Stimulated activated CD4-positive, alpha-beta T cell treated with anti-CD3 and anti-CD28 coated beads, Interleukin-12 subunit alpha, Interleukin-12 subunit beta, amount 100 ng/mL, for 48 hours (primary cell): ENCODE measurements around the gene CNR1.
"Not testable (repeated sequence)": the region's sequence is repeated elsewhere in the genome, so short reads cannot be mapped to it uniquely, and the experiment has no call there.

Experiments used
- DNase-seq, 3 donors: peaks; one replicate each; pipeline ENCODE4 v3.0.0-alpha.2; 2020; ENCODE audit warnings: low read depth in 2 of 3, low spot score in 1 of 3

The CNR1 gene

DNA sequence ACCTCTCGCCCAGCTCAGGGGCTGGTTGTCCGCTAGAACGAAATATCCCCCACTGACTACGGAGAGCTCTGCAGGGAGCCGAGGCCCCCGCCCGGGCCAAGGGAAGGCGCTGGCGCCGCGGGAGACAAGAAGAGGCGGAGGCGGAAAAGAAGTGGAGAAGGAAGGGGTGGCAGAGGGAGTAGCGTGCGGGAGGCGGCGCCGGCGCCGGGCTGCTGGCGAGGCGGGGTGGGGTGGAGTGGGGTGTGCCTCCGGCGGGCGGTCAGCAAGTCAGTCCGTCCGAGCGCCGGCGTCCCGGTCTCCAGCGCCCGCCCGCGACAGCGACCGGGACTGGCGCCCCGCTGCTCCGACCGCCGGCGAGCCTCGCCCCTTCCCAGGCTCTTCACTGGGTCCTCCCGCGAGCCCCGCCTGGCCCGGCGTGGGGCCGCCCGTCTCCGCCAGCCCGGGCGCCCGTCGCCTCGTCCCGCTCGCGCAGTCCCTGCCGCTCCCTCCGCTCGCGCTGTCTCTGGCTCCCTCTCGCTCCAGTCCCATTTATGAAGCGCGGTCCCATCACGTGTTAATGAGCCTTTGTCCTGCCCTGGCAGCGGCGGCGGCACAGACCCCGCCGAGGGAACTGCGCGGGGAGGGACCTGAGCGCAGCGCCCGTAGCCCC lies at the start of gene CNR1:
Gene CNR1 (minus strand): TSS at position 504 of the 649 bp plus-strand sequence. CDS start 21,073 bp downstream, outside the sequence.
- DNase-seq = no peak

DNA sequence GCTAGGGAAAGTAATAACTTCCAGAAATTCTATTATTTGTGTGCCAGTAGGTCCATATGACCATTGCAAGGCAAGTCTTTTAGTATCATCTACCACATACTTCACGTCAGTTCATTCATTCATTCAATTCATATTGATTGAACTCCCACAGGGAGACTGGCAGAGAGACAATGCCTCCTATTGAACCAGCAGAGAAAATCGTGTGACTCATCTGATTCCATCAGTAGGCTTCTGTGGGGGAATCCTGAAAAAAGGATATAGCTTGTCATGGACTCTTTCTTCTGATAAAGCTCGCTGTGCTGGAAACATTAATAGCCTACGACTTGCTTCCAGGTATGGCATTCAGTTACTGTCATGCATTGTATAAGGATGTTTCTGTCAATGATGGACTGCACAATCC lies 45.3 kb upstream of the CNR1 start:
- no peak for DNase-seq

DNA sequence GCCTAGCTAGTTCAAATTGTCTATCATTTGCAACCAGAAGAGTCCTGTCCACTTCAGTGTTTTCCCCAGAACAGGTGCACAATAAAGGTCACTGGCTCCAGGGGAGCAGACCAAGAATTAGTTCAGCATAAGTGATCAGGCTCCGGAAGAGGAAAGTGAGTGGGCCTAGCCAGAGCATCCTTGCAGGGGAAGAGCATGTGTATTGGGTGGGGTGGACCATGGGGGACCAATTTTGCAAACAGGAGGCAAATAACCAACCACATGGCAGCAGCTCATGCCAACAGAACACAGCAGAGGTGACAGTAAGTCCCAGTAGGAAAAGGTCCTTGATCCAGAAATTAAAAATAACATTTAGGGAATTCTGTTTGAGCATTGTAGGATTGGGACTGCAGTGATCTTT lies 43.2 kb upstream of the CNR1 start:
- no peak for DNase-seq

DNA sequence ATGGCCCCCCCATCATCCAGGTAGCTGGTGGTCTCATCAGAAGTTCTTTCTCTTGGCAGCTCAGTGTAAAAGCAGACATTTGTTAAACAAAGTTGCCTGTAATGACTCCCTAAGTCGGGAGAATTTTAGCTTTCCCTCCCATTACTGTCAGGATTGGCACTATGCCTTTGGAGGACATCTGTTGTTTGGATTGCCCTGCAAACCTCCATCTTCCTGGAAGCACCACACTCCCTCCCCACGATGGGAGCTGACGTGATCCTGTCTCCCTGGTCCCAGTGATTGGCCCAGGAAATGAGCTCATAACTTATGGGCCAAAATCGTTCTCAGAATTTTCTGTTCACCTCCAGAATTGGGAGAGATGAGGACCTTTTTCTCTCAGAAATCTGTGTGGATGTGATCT lies 42.6 kb upstream of the CNR1 start:
- DNase-seq = no peak

DNA sequence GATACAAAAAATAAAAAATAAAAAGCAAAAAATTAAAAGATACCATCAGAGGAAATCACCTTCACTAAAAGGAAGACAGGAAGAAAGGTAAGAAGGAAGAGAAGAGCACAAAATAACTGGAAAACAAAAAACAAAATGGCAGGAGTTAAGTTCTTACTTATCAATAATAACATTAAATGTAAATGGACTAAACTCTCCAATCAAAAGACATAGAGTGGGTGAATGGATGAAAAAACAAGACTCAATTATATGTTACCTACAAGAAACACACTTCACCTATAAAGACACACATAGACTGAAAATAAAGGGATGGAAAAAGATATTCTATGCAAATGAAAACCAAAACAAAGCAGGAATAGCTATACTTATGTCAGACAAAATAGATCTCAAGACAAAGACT lies 35.6 kb upstream of the CNR1 start:
- not testable (repeated sequence) for DNase-seq

DNA sequence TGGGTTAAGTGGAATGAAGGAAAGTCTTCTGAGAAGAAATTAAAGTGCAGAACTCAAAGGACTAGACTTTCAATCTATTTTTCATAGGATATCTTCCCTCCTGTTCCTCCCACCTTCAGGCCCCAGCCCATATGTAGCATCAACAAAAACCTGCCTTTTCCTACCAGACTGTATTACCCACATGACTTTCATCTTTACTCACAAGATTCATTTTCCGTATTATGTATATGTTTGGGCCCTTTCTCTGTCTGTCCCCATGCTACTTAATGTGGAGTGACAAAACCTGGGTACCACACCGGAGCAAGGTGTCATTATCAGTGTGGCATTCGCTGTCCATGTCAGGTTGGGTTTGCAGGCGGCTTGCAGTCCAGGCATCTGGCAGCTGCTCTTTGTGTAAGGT lies 18.8 kb upstream of the CNR1 start:
- DNase-seq = no peak

DNA sequence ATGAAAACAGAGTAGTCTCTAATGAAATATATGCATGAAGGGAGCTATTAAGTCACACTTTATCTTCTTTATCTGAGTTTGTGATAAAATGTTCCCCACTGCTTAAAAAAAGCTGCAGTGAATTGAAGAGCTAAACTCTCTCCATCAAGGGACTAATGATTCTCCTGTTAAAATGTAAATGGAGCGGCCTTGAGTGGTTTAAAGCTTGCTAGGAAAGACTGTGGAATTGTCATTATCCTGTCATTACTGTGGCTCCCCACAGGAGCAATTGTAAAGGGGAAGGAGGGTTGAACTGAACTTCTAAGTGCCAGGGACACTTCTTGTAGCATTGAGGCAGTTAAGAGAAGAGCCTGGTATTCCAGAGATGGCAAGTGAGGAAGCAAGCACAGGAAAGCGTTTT lies 17.3 kb upstream of the CNR1 start:
- DNase-seq = no peak

DNA sequence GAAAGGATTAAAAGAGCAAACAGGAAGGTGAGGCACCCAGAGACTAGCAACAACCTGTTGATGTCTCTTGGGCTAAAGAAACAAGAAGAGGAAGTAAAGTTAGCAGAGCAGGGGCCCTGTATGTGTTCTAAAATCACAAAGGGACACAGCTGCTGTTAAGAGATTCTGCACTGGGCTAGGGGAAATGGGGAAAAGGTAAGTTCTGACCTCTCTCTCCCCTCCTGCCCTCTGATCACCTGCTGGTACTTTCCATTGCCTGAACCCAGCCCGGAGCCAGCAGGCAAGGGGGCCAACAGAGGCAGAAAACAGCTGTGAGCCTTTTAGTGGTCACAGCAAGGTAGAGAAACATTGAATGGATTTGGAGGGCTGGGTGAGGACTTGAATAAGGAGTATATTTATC lies 13.5 kb upstream of the CNR1 start:
- no peak for DNase-seq

DNA sequence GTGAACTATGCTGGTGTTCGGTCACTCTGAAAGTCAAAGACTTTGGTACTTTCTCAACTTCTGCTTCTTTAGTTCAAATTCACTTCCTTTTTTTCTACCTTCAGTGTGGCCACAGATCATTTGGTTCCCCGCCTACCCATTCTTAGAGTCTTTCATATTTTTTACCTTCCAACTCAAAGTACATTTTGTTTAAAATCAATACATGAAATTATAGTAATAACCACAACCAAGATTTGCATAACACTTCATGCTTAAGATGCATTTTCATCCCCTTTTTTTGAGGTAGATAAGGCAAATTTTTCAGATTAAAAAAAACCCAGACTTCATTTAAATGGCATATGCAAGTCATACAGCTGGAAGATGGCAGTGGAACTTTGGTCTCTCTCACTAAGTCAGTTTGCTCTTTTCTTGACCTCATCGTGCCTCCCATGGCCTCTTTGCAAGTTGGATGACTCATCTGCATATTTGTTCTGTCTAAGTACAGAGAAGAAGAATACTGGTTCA lies 11.9 kb upstream of the CNR1 start:
- DNase-seq = no peak

DNA sequence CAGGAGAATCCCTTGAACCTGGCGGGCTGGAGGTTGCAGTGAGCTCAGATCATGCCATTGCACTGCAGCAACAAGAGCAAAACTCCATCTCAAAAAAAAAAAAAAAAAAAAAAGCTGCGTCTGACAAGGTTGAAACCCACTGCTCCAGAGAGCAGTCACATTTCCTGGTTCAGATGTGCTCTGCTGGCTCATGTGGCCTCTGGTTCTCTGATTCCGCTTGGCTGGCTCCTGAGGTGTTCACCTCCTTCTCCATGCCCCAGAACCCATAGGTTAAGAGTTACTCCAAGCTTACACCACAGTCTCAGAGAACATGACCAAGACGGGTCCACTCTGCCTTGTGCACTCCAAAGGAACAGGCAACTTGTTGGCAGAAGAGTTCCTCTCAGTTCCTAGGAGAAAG lies 8.8 kb upstream of the CNR1 start:
- no peak for DNase-seq

DNA sequence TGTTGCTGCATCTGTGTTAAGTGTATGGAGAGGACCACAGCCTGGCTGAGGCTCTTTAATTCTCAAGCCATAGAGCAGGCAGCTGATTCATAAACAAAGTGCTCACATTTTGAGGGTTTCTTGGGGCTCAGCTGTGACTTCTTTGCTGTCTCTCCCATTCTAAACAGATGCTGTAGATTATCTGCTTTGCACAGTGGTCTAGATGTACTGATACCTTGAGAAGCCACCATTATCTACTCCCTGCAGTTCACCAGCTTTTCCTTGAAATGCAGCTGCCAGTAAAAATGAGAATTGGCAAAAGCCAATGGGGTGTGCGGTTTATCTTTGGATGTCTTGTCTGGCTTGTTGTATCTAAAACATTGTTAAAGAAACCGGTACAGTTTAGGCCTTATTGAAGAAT lies 5.2 kb upstream of the CNR1 start:
- no peak for DNase-seq

DNA sequence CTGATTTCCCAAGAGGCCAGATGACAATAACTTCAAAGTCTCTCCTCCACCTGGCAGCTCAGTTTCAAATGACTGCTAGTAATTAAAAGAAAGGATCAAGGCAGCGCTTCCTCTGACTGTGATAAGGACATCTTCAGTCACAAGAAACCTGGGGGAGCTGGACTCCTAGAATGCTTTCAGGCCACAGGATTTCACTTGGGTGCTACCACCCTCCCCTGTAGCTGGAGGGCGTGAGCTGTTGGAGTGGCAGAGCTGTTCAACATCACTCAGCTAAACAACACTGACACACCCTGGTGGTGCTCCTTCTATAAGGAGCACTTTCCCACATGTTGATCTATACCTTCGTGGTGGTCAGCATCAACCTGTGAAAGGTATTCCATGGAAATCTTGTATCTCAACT lies 2.2 kb upstream of the CNR1 start:
- no peak for DNase-seq

DNA sequence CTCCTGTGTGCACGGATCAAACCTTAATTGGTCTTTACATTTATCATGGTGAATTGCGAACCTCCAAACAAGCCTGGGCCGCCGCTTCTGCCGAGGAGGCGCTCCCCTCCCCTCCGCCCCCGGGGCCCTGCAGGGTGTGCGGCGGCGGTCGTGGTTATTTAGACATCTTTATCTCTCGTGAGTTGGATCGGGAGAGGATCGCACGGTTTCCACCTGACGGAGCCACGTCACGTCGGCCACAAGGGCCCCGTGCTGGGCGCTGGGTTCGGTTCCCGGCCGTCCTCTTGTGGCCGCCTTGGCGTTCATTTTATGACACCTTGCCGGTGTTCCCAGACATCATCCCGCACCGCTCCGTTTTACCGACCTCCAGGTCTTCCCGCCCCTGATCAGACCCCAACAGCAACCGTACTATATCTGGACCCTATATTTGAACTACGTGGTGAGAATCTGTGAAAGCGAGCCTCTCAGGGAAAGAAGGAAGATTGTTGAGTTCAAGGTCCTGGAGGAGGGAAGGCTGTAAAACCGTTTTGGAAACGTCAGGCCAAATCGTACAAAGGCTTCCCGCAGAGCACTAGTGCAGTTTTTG lies 1.3 kb upstream of the CNR1 start:
- DNase-seq = no peak

DNA sequence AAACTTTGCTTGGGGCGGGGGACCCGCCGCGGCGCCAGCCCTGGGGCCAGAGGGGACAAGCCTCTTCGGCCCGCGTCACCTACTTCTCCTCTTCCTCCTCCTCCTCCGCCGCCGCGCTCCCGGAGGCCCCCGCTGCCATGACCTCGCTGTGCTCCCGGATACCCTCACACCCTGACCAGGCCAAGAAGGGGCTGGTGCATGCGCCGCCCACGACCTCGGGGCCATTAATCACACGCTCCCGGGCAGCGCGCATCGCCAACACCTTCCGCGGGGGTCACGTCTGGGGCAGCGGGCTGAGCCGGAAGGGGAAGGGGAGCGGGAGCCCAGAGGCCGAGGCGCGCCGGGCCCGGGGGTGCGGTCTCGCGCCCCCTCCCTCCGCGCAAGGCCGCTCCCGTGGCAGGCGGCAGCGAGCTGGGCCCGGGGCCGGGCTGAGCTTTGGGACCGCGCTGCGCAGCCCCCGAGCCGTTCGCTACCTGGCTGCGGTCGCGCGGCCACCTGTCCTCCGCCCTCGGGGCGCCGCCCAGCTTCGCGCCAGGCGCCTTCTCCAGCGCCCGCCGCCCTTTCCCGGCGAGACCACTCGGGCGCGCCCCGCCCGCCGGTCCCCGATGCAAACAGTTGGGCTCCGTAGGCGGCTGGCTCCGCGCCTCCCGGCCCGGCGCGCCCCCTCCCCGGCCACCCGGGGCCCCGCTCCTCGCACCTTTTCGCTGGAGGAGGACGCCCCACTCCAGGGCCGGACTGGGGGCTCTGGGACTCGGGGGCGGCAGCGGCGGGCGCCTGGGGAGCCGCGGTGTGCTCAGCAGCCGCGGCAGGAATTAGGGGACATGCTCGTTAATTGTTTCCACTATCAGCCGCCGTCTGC lies 575 bp upstream of the CNR1 start:
- no peak for DNase-seq

DNA sequence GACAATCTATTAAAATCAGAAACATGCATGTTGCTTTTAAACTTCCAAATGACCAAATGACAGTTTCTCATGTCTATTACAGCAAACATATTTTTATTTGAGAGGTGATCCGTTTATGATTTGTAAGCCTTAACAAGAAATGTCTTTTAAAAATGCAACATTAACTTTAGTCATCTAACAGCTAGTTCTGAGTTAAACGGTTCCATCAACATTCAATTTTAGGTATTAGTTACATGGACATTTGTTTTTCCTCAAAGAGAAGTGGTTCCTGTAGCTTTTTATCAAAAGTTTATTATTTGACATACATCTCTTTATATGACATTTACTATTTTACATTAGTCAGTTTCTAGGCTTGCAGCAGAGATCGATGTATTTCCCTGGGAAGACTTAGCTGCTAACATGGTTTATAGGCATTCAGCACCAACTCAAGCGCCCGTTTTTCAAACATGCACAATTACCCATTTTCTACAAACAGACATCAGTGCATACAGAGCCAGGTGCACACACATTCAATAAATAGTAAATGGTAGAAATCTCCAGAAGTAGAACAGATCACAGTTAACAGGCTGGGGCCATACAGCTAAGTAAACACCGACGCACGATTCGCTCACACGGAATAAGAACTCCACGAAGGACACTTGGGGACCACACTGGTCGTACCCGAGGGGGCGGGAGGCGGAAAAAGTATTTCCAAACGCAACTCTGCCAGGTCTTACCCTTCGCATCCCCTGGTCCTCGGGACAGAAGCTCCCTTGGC lies 882 bp downstream of the CNR1 start:
- DNase-seq = no peak

DNA sequence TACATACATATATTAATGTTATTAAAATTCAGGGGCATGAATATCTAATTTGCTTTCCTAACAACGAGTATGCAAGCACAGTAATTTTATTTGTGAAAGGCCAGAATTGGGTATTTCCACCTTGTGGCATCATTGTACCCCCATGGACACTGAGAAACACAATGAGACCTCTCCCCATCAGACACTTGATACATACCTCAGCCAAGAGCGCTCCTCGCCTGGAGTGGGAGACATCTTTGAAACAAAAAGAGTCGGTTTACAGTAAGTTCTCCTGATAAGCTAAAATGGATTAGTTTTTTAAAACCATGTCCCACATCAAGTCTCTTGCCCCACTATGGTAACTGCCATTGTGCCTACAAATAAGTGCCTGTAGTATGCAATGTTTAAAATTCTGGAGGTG lies 2.1 kb downstream of the CNR1 start:
- no peak for DNase-seq

DNA sequence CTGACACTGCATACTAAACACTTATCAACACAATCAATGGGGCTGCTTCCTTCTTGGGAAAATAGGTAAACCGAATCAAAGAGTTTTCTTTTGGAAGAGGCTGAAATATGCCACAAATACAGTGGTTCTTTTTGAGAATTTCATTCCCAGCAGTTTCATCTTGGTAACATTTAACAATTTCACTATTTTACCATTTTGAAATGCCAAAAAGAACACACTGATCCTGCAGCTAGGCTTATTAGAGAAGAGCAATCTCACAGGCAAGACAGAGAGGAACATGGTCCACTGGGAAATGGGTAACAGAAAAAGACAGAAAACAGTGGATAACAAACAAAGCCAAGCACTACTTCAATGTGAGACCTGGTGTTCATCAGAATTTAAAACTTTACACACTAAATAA lies 2.5 kb downstream of the CNR1 start:
- no peak for DNase-seq

DNA sequence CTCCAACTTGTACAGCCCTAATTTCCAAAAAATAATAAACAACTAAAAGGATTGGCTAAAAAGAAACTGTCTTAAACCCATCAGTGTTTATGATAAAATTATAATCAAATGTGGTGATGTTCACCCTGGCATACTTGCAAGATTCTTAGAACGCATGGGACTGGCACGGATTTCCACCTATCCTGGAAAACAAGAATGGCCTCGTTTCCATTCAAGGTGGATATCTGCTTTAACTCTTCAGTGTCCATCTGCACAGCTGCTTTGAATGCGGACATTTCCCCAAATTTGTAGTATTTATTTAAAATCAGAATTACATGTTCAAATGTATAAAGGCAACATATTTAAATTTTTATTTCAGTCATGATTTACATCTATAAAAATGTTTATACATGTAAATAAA lies 4.2 kb downstream of the CNR1 start:
- DNase-seq = no peak

DNA sequence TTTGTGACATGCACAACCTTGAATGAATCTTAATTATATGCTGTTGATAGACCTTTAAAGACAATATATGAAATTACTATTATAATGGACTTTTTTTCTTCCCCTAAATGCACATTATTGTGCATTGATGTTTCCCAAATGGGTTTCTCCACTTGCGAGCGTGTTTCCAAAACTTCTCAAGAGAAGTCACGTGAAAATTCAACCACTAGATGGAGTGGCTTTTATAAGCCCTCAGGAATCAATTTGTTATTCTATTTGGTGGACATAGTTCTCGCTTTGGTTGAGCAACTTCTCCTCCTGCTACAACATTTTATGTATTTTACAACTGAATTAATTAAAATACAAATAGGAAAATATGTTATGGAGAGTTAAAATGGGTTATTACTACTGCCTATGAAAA lies 9.0 kb downstream of the CNR1 start:
- no peak for DNase-seq

DNA sequence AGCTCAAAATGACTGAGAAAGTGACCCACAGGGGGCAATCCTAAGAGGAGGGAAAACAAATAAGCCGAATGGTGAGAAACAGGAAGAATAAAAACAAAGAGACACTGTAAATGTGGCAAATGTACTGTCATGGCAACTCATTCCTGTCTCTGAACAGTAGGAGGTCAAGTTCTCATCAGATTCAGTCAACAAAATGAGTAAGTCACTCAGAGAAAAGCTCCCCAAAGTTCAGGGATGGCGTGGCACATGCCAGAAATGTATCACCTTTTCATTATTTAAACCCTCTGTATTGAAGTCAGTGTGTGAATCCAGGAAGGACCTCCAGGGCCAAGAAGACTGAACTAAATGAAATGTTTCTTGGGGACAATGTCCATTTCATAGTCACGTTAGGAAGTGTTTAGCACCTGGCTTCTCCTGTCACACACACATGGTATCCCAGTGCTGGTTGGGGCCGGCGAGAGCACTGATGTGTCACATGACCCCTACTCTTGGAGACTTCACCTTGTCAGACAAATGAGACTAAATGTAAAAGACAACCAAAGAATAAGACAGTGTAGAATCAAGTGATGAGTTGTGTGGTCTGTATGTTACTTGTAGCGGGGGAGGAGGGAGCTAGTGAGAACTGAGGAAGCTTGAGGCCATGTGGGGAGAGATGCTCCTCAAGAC lies 20.7 kb downstream of the CNR1 start:
- DNase-seq = no peak
